ENCODE data around the gene PNMA3. TPM values are rescaled to one million over a fixed set of nuclear protein-coding genes. Genes with fewer than 3 reads are reported as not detected.
"Not testable (repeated sequence)": the region's sequence is repeated elsewhere in the genome, so short reads cannot be mapped to it uniquely, and the experiment has no call there.

Gene PNMA3
- total RNA-seq, 1 donor from 2014 or later: 2.9 TPM

GRCh38 chrX:153102418-153102817 is 46.1 kb downstream of the PNMA3 start:
- H3K27ac ChIP-seq: no peak overlapping the region
- no peak overlapping the region for H3K27ac Mint-ChIP-seq
- no peaks in the 10 kb centered on the region for H3K79me2 ChIP-seq (ENCODE audit: low read depth)
- TF ChIP-seq EZH2phosphoT487 (IDR thresholded peaks at IDR 0.05) (no peak), EZH2 (IDR thresholded peaks at IDR 0.05) (no peak)
- TF ChIP-seq, protein P1, sequence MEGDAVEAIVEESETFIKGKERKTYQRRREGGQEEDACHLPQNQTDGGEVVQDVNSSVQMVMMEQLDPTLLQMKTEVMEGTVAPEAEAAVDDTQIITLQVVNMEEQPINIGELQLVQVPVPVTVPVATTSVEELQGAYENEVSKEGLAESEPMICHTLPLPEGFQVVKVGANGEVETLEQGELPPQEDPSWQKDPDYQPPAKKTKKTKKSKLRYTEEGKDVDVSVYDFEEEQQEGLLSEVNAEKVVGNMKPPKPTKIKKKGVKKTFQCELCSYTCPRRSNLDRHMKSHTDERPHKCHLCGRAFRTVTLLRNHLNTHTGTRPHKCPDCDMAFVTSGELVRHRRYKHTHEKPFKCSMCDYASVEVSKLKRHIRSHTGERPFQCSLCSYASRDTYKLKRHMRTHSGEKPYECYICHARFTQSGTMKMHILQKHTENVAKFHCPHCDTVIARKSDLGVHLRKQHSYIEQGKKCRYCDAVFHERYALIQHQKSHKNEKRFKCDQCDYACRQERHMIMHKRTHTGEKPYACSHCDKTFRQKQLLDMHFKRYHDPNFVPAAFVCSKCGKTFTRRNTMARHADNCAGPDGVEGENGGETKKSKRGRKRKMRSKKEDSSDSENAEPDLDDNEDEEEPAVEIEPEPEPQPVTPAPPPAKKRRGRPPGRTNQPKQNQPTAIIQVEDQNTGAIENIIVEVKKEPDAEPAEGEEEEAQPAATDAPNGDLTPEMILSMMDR (IDR thresholded peaks at IDR 0.05): no peak
- no peaks in the 10 kb centered on the region for H3K27me3 ChIP-seq
- H3K27me3 Mint-ChIP-seq (ENCODE audit: insufficient read depth, low read depth): peaks cover 13% of the 10 kb centered on the region
- no peaks in the 10 kb centered on the region for H3K9me3 ChIP-seq (ENCODE audit: low read depth)
- no peak overlapping the region for H2AFZ ChIP-seq (replicated peaks)
- H3K9me3 Mint-ChIP-seq: peaks cover 32% of the 10 kb centered on the region
- H4K20me1 ChIP-seq (ENCODE audit: low read depth): no peaks in the 10 kb centered on the region
- H3K36me3 ChIP-seq: no peaks in the 10 kb centered on the region
- H3K4me1 Mint-ChIP-seq: peaks cover 3% of the 10 kb centered on the region
- no peaks in the 10 kb centered on the region for H3K36me3 Mint-ChIP-seq
- no peaks in the 10 kb centered on the region for H3F3A ChIP-seq (ENCODE audit: low read depth)
- no peak overlapping the region for H3K4me3 ChIP-seq
- H3K4me3 Mint-ChIP-seq: no peak overlapping the region
- H3K4me1 ChIP-seq: no peaks in the 10 kb centered on the region
- no peak for DNase-seq (ENCODE audit: low spot score)
- no peak overlapping the region for H3K4me2 ChIP-seq
- no peak overlapping the region for H3K9ac ChIP-seq

DNA sequence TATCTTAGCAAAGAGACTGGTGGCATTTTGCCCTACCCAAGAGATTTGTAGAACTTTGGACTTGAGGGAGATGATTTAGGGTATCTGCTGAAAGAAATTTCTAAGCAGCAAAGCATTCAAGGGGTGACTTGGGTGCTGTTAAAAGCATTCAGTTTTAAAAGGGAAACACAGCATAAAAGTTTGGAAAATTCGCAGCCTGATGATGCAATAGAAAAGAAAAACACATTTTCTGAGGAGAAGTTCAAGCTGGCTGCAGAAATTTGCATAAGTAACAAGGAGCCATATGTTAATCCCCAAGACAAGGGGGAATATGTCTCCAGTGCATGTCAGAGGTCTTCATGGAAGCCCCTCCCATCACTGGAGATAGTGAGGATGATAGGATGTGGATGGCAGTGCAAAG is 48.7 kb downstream of the PNMA3 start:
- DNase-seq (ENCODE audit: low spot score); H3K36me3 Mint-ChIP-seq; H3K4me1 Mint-ChIP-seq; H3K27me3 ChIP-seq; H3K4me2 ChIP-seq; H3K36me3 ChIP-seq; H3K79me2 ChIP-seq (ENCODE audit: low read depth); H3F3A ChIP-seq (ENCODE audit: low read depth); H3K27ac Mint-ChIP-seq; H4K20me1 ChIP-seq (ENCODE audit: low read depth); H2AFZ ChIP-seq (replicated peaks); H3K27ac ChIP-seq; H3K9ac ChIP-seq; H3K4me3 Mint-ChIP-seq; H3K9me3 ChIP-seq (ENCODE audit: low read depth); H3K4me3 ChIP-seq; H3K4me1 ChIP-seq: not testable (repeated sequence)
- H3K27me3 Mint-ChIP-seq (ENCODE audit: insufficient read depth, low read depth): peaks cover 13% of the 10 kb centered on the region
- H3K9me3 Mint-ChIP-seq: peaks cover 32% of the 10 kb centered on the region

DNA sequence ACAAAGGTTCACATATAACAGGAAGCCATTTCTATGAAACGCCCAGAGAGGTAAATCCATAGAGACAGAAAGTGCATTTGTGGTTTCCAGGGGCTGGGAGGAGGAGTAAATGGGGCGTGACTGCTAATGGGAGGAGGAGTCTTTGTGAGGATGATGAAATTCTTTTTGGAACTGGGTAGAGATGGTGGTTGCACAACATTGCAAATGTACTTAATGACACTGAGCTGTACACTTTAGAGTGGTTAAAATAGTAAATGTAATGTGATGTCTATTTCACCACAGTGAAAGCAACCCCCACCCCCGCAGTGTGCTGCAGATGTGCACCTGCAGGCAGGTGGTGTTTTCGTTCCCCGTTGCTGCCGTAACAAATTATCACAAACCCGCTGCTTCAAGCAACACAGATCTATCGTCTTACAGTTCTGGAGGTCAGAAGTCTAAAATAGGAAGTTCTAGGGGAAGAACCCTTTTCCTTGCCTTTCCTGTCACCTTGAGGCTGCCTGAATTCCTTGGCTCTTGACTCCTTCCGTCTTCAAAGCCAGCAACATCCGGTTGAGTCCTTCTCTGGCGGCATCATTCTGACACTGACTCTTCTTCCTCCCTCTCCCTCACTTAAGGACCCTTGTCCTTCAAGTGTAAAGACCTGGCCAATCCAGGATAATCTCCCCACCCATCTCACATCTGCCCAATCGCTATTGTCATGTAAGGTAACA is 50.0 kb downstream of the PNMA3 start:
- not testable (repeated sequence) for H3K4me1 Mint-ChIP-seq; H3K4me2 ChIP-seq; H4K20me1 ChIP-seq (ENCODE audit: low read depth); H3K4me3 ChIP-seq; H3K36me3 ChIP-seq; H3F3A ChIP-seq (ENCODE audit: low read depth); H3K9me3 ChIP-seq (ENCODE audit: low read depth); H3K27me3 Mint-ChIP-seq (ENCODE audit: insufficient read depth, low read depth); H3K9ac ChIP-seq; H3K79me2 ChIP-seq (ENCODE audit: low read depth); H2AFZ ChIP-seq (replicated peaks); H3K27ac ChIP-seq; H3K27me3 ChIP-seq; H3K4me3 Mint-ChIP-seq; DNase-seq (ENCODE audit: low spot score); H3K27ac Mint-ChIP-seq; H3K4me1 ChIP-seq; H3K36me3 Mint-ChIP-seq
- H3K9me3 Mint-ChIP-seq: peaks cover 23% of the 10 kb centered on the region

Small RNA genes within 50 kb of the gene (small RNA-seq; reads per million reads assigned to genes)
- gene AC243428.1: not detected

Other genes starting within 250 kb of the PNMA3 start
- gene CETN2, start 225.7 kb upstream of the PNMA3 start, total RNA-seq (ENCODE audit: low replicate concordance): 43.5 and 82.3 TPM in 2 replicates
- 15.2 and 15.9 TPM in 2 replicates for gene NSDHL, start 225.4 kb upstream of the PNMA3 start, total RNA-seq (ENCODE audit: low replicate concordance)
- gene ZNF185, start 158.4 kb upstream of the PNMA3 start, total RNA-seq (ENCODE audit: low replicate concordance): 14.0 and 14.8 TPM in 2 replicates
- gene PNMA5, start 62.4 kb upstream of the PNMA3 start, total RNA-seq (ENCODE audit: low replicate concordance): not detected in 2 replicates
- 0.64 and 3.2 TPM in 2 replicates for gene PNMA6A, start 16.0 kb downstream of the PNMA3 start, total RNA-seq (ENCODE audit: low replicate concordance)
- gene MAGEA1, start 122.8 kb downstream of the PNMA3 start, total RNA-seq (ENCODE audit: low replicate concordance): not detected in 2 replicates

All from neural progenitor cell (in vitro differentiated cells).